HG02870 (cell line): ENCODE results near the gene CBX2.

Experiments used
- ATAC-seq: cut with Tn5 transposase; IDR thresholded peaks from one replicate; pipeline ENCODE4 v1.9.1; 2021; ENCODE audit warnings: mild to moderate bottlenecking, moderate library complexity; ENCODE audit not compliant: unreplicated experiment

Gene CBX2

DNA sequence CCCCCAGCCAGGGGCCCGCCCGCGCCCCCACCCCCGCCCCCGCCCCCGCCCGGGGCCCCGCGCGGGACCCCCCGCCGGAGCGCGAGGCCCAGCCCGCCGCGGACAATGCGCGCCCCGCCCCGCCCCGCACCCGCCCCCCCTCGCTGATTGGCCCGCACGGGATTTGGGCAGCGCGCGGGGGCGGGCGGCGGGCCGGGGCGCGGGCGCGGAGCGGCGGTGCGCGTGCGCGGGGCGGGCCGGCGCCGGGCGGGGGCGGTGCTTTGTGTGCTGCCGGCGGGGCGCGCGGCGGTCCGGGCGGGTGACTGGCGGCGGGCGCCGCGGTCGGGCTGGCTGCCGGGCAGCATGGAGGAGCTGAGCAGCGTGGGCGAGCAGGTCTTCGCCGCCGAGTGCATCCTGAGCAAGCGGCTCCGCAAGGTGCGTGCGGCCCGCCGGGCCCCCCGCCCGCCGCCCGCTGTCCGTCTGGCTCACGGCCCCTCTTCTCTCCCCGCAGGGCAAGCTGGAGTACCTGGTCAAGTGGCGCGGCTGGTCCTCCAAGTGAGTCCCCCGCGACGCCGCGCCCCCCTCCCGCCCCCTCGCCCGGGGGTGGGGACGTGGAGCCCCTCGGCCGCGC, at the start of gene CBX2:
CBX2 (plus strand) TSS at position 255 of the 610 bp plus-strand sequence; CDS start at position 343, 88 bp downstream.
- peak; percentile 45 for ATAC-seq

DNA sequence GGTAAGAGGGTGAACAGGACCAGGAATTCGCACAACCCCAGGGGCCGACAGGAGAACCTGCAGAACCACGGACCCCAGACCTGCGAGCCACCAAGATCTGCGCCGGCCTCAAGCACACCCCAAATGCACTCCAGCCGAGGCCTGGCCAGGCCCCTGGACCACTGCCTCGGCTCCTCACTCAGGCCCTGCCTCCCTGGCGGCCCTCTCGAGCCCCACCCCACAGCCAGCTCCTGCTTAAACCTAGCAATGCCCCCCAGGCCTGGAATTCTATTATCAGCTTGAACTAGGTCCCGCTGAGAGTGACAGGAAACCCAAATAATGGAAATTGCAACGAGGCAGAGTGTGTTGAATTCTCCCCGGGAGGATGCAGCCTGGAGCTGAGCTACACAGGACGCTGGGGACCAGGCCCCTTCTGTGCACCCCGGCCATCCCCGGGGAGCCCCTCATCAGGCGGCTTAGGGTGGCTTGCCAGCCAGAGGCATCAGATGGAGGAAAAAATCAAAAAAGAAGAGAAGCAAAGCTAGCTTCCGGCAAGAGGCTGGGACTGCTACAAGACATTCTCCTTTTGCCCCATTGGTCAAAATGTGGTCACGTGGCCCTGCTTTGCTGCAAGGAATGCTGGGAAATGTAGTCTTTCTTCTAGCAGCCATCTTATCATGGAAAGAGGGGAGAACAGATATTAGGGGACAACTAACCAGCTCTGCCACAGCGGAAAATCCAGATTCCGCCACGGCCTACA, 49.6 kb upstream of the CBX2 start:
- ATAC-seq, result no peak

DNA sequence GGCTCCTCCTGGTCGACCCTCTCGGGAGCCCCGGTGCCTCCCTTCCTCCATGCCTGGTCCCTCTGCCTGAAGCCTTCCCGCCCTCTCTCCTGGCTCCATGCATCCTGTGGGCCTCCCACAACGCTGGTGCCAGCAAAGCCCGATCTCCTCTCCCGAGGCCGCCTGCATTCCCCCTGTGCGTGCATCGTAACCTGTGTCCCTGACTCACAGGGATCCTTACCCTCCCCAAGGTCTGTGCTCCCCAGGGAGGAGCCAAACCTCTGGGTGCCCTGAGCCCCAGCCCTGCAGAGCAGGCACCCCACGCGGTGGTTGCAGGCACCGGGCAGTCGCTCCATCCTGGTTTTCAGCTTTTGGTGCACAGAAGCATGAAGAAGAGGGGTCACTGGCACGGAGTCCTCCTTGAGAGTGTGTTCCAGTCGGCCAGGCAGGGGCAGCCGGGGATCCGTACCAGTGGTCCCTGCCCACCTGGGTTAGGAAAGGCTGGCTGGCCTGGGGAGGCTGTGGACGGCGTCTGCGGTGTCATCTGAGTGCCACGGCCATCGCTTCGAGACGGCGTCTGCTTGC, 49.0 kb upstream of the CBX2 start:
- ATAC-seq, result no peak

DNA sequence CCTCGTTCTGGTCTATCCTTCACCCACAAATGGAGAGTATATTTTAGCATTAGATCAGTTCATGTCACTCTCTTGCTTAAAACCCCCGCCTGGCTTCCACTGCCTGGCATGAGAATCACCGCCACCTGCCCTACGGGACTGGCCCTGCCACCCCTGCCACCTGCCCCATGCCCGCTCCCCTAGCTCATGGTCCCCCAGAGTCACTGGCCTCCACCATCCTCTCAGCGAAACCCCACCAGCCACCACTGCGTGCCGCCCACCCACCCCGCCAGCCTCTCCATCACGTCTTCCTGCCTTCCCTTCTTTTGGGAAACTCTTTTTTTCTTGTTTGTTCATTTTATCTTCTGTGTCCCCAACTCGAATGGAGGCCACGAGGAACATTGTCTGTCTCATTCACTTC, 48.2 kb upstream of the CBX2 start:
- no peak for ATAC-seq

DNA sequence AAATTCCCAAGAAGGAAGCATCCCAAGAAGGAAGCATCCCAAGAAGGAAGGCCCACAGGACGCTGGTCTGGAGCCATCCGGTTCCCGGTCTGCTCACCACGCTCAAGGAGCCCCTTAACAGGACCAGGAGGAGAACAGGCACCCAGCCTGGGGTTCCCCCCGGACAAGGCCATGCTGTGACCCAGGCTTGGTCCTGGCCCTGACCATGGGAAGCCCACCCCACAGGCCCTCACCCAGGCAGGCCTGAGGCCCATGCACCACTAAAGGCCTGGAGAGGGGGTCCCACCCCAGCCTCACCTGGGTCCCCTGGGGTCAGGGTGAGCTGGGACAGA, 47.5 kb upstream of the CBX2 start:
- ATAC-seq, result no peak

DNA sequence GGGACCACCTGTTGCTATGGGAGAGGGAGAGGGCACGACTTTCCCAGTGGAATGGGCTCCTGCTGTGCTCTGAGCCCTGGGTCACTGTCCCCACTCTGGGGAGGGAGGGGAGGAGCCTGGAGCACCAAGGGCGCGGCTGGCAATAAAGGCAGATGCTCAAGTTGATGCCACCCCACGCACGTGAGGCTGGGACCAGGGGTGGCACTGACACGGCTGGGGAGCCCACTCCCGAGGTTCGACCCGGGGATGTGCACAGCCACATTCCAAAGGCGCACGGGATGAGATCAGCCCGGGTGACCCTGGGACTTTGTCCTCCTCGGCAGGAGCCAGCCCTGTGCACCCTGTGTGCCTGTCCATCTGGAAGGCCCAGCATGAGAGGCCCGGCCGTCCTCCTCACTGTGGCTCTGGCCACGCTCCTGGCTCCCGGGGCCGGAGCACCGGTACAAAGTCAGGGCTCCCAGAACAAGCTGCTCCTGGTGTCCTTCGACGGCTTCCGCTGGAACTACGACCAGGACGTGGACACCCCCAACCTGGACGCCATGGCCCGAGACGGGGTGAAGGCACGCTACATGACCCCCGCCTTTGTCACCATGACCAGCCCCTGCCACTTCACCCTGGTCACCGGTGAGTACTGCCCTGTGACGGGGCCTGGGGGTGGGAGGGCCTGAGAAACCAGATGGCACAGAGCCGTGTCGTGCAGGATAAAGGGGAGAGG, 47.0 kb upstream of the CBX2 start, which contains the start of gene ENPP7:
ENPP7 (plus strand) TSS at position 175 of the 715 bp plus-strand sequence; CDS start at position 372, 197 bp downstream.
- ATAC-seq, result no peak

DNA sequence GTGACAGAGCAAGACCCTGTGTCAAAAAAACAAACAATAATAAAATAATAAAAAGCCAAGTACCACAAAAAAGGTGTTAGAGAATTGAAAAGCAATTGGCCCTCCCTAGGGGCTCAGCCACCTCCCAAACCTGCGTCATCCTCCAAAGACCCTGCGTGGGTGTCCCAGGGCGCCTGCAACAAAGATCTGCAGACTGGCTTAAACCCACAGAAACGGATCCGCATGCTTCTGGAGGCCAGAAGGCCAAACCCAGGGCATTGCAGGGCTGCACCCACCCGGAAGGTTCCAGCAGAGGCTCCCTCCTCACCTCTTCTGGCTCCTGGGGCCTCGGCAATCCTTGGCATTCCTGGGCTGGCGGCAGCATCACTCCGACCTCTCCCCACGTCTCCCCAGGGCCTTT, 45.7 kb upstream of the CBX2 start:
- no peak for ATAC-seq

DNA sequence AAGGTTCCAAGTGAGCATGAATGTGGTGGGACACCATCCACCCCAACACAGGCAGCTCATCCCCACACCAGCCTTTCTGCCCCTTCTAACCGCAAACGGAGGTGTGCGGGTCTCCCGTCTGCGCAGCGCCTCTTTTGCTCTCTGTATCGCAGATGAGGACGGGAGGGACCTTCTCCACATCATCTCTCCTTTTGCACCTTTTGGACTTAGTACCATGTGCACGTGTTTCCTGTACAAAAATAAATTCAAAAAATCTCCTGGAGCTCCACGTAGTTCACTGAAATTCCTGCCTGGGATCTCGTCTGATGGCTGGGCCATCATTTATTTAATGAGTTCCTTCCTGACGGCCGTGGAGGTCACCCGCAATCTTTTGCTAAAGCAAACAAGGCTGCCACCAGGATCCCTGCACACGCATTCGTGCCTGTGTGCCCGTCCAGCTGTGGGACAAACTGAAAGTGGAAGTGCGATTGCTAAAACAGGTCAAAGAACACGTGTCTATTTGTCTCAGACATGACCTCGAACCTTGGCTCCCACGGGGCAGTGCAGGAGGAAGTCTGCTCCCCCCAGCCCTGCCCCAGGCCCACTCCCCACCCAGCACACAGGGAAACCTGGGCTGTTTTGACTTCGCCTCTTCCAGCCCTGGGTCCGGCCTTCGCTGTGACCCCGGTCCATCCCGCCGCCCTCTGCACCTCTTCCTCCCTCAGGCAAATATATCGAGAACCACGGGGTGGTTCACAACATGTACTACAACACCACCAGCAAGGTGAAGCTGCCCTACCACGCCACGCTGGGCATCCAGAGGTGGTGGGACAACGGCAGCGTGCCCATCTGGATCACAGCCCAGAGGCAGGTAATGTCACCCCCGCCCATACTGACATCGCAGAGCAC, 44.9 kb upstream of the CBX2 start:
- no peak for ATAC-seq

DNA sequence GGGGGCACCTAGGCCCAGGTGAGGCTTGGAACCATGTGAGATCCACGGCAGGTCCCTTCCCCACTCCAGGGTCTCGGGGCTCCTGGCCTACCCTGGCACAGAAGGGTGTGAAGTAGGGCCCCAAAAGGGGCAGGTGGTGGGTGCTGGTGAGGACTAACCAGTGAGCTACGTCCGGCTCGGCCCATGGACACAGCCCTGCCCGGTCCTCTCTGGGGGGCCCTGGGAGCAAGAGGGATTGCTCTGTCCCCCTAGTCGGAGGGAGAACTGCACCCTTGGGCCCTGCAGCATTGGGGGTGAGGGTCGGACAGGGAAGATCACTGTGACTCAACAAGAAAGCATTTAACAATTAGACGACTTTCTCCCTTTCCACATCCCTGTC, 44.3 kb upstream of the CBX2 start:
- no peak for ATAC-seq

DNA sequence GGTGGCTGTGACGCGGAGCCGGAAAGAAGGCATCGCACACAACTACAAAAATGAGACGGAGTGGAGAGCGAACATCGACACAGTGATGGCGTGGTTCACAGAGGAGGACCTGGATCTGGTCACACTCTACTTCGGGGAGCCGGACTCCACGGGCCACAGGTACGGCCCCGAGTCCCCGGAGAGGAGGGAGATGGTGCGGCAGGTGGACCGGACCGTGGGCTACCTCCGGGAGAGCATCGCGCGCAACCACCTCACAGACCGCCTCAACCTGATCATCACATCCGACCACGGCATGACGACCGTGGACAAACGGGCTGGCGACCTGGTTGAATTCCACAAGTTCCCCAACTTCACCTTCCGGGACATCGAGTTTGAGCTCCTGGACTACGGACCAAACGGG, 42.9 kb upstream of the CBX2 start:
- no peak for ATAC-seq

DNA sequence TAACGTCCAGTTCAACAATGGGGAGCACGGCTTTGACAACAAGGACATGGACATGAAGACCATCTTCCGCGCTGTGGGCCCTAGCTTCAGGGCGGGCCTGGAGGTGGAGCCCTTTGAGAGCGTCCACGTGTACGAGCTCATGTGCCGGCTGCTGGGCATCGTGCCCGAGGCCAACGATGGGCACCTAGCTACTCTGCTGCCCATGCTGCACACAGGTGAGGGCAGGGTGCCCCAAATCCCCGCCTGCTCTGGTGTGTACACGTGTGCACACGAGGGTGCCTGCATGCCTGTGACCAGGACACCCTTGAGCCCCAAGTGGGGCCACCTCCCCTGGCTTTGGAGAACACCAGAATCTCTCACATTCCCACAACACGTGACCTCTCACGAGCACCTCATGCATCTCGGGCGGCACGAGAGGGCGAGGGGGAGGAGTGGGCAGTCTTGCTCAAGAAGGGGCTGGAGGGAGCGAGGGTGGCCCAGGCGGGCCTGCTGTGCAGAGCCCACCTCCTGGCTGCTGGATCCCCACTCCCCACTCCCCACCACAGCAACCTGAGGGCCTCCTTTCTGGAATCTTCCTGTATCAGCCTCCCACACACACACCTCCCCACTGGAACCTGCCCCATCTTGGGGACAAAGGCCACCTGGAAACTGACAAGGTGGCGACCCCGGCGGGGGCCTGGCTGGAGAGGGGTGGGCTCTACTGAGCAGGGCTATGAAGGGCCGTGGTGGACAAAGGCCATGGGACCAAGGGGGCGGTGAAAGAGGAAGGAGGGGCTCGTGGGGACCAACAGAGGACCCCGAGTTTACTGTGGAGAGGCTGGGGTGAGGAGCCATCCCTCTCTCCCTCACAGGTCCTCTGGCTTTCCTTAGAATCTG, 40.7 kb upstream of the CBX2 start:
- no peak for ATAC-seq

DNA sequence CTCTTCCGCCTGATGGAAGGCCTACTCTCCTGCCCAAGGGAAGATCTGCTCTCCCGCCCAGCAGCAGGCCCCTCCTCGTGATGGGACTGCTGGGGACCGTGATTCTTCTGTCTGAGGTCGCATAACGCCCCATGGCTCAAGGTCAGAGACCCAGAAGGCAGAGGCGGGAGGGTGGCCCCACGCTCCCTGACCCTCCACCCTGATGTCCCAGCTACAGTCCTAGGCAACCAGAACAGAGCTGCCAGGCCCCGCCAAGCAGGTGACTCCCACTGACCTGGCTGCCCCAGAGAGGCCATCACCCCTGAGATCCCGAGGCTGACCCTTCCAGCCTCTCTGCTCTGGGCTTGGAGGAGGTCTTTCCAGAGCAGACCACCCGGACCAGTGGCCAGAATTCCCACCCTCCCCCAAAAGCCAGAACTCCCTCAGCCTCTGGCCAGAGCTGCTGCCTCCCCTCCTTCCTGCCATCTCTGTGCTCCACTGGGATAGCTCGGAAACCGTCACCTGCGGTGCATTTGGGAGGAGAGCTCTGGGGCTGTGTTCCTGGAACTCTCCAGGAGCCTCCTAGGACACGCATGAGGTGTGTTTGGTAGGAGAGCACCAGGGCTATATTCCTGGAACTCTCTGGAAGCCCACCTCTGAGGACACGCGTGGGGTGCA, 39.9 kb upstream of the CBX2 start:
- no peak for ATAC-seq

DNA sequence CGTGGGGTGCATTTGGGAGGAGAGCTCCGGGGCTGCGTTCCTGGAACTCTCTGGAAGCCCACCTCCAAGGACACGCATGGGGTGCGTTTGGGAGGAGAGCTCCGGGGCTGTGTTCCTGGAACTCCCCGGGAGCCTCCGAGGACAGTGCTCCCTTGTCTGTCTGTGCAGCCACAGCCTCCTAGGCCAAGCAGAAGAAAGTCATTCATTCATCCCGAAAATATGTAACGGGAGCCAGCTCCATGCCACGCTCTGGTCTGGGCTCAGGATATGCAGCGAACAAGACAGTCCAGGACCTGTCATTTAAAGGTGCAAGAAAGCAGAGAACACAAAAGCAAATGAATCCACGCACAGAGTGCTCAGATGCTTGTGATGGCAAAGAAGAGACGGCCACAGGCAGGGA, 39.3 kb upstream of the CBX2 start:
- no peak for ATAC-seq

DNA sequence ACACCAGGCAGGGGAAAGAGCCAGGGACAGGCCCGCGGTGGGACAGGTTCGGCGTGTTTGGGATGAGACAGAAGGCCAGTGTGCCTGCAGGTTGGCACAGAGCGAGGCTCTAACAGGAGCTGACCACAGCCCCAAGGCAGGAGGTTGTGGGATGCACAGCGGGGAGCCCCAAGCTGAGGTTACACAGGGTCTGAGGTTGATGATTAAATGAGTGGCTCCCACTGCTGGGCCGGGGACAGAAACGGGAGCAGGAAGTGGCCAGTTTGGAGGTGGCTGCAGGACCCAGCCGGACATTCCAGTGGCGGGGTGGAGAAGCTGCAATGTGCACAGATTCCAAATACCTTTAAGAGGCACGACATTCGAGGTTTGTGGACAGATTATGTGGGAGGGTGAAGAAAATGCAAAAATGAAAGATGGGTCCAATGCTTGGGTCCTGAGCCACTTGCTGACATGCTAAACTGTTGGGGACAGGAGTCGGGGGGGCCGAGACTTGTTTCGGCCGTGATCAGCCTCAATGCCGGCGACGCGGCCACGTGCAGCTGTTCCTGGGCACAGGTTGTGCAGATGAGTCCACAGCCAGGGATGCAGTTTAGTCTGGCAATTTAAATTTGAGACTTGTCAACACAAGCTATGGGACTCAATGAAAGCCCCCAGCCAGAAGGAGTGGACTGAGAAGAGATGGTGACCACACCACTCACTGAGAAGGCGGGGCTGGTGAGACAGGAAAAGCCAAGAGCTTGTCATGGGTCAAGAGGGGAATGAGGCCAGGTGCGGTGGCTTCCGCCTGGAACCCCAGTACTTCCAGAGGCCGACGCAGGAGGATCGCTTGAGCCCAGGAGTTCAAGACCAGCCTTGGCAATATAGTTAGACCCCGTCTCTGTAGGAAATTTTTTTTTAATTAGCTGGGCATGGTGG, 38.5 kb upstream of the CBX2 start:
- no peak for ATAC-seq

DNA sequence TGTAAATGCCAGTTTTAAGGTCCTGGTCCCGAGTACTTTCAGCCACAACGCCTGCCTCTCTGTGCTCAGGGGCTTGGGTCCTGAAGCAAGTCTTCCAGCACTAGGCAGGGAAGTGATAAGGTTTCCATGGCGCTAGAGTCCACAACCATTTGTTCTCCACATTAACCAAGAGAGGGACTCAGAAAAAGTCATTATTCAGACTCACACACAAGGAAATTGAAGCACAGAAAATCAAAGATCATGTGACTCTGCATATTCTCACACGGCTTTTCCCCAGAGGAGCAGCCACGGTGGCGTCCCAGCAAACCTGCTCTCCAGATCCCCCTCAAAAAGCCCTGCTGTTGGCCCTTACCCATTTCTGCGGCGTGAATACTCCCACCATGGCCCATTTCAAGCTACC, 37.5 kb upstream of the CBX2 start:
- ATAC-seq, result no peak

DNA sequence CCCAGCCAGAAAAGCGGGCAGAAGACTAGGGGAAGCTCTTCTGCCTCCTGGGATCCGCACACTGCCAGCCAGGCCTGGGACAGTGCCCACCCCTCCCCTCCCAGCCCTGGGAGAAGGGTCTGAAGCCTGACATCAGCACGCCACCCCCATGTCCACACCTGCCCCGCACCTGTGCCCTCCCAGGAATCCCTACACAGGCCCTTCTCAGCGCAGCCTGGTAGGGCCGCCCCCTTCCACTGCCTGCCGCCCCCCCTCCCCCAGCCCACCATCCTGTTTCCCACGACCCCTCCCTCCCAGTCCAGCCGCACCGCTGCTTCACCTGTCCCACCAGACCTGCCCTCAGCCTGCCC, 36.6 kb upstream of the CBX2 start:
- no peak for ATAC-seq

DNA sequence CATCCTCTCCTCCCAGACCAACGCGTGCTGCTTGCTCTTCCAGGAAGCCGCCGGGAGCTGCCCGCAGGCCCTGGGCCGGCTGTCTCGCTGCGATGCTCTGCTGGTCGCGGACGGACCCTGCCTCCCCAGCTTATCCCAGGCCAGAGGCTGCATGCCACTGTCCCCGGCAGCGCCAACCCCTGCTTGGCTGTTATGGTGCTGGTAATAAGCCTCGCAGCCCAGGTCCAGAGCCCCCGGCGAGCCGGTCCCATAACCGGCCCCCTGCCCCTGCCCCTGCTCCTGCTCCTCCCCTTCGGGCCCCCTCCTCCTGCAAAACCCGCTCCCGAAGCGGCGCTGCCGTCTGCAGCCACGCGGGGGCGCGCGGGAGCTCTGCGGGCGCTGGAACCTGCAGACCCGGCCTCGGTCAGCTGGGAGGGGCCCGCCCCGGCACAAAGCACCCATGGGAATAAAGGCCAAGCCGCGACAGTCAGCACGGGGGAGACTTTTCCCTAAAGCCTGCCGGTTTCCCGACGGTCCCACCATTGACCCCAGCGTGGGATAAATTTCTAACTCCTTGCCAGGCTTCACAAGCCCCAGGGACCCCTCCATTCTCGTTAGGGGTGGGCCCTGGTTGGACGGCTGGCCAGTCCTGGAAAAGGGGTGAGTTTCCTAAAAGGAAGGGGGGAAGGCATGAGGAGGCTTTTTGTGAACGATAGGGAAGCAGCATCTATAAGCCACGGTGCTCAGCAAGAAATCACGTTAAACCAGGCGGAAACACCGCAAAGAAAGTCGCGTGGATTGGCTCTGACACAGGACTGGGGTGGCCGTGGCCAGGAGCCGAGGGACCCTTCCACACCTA, 36.0 kb upstream of the CBX2 start:
- no peak for ATAC-seq

DNA sequence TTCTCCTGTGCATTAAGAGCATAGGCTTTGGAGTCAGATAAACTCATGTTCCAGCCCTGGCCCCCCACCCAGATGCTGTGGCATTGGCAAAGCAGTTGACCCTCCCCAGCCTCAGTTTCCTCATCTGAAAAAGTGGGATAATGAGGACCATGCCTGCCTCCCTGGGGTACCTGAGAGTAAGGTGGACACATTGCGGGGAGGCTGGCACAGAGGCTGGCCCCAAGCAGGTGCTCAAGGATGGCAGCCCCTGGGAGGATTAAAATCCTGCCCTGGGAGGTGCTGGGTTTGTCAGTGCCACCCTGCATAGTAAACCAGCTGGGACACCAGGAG, 35.4 kb upstream of the CBX2 start:
- no peak for ATAC-seq
